ENCODE data around the gene ANKRD12.

DNA sequence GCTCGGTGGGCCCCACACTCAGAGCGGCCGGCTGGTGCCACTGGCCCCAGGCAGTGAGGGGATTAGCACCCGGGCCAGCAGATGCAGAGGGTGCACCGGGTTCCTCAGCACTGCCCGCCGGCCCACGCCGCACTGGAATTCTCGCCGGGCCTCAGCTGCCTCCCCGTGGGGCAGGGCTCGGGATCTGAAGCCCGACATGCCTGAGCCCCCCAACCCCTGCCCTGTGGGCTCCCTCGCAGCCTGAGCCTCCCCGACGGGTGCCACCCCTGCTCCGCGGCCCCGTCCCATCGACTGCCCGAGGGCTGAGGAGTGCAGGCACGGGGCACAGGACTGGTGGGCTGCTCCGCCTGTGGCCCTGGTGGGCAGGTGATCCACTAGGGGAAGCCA, 160.4 kb downstream of the ANKRD12 start:
- TF ChIP-seq, protein P1, sequence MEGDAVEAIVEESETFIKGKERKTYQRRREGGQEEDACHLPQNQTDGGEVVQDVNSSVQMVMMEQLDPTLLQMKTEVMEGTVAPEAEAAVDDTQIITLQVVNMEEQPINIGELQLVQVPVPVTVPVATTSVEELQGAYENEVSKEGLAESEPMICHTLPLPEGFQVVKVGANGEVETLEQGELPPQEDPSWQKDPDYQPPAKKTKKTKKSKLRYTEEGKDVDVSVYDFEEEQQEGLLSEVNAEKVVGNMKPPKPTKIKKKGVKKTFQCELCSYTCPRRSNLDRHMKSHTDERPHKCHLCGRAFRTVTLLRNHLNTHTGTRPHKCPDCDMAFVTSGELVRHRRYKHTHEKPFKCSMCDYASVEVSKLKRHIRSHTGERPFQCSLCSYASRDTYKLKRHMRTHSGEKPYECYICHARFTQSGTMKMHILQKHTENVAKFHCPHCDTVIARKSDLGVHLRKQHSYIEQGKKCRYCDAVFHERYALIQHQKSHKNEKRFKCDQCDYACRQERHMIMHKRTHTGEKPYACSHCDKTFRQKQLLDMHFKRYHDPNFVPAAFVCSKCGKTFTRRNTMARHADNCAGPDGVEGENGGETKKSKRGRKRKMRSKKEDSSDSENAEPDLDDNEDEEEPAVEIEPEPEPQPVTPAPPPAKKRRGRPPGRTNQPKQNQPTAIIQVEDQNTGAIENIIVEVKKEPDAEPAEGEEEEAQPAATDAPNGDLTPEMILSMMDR (IDR thresholded peaks at IDR 0.05) = no peak
- no peak for TF ChIP-seq EZH2 (IDR thresholded peaks at IDR 0.05; ENCODE audit: borderline replicate concordance, insufficient read depth, low read depth, low read length, poor library complexity, severe bottlenecking)

Data from B cell (primary cell).